B cell (primary cell): ENCODE results near the gene EPHA7. TPM values are rescaled to one million over a fixed set of nuclear protein-coding genes. Genes with fewer than 3 reads are reported as not detected.

Experiments used
- ATAC-seq: fragments of 200-7000 bp; cut with Tn5 transposase; one replicate; pipeline ENCODE4 v1.10.0; 2021; ENCODE audit warnings: low read depth, mild to moderate bottlenecking, moderate number of reproducible peaks, moderate library complexity
- CTCF ChIA-PET: fragments of 350-600 bp; sonication (Branson Sonifier 250); formaldehyde crosslinking; loops from one replicate; lab custom pipeline; 2021; ENCODE audit warnings: antibody characterized with exemption, inconsistent platforms; lab: Charles Lee
- POLR2A ChIA-PET: fragments of 350-600 bp; sonication (Branson Sonifier 250); formaldehyde crosslinking; loops from one replicate; lab custom pipeline; 2021; ENCODE audit warnings: antibody characterized with exemption; lab: Charles Lee
- DNase-seq: peaks from one replicate; pipeline ENCODE4 v3.0.0; 2013
- H2AFZ ChIP-seq: 2 replicates; pipeline ENCODE4 v1.6.1; 2012; ENCODE audit warnings: mild to moderate bottlenecking, low read depth, low read length; ENCODE audit not compliant: insufficient read depth, poor library complexity, severe bottlenecking
- H3K27ac ChIP-seq, 2 donors: 1 replicate in 1 of 2; 2 replicates in 1 of 2; pipeline ENCODE4 v1.5.1; 2012 to 2013; ENCODE audit warnings: low read length in 2 of 2, mild to moderate bottlenecking in 2 of 2, moderate library complexity in 1 of 2
- H3K27me3 ChIP-seq, 4 experiments: fragments of 200-600 bp in 1 of 4; sonication (generic) in 1 of 4; replicated peaks in 1 of 4; 1 replicate in 2 of 4; 2 replicates in 2 of 4; pipeline versions ENCODE4 v1.6.1 to v1.7.0; 2013 to 2016; ENCODE audit warnings: low read length in 3 of 4, mild to moderate bottlenecking in 2 of 4, mixed read lengths in 1 of 4, moderate library complexity in 1 of 4; ENCODE audit not compliant: insufficient read depth in 4 of 4, control insufficient read depth in 3 of 4; ENCODE audit errors: control extremely low read depth in 1 of 4
- H3K36me3 ChIP-seq, 2 experiments: replicated peaks in 1 of 2; 1 replicate in 1 of 2; 2 replicates in 1 of 2; pipeline versions ENCODE4 v1.6.1 to v1.7.1; 2013; ENCODE audit warnings: low read length in 1 of 2; ENCODE audit not compliant: insufficient read depth in 2 of 2, control insufficient read depth in 1 of 2; ENCODE audit errors: control extremely low read depth in 1 of 2, extremely low read depth in 1 of 2
- H3K4me1 ChIP-seq, 2 donors: fragments of 200-600 bp in 1 of 2; sonication (generic) in 1 of 2; 1 replicate in 1 of 2; 2 replicates in 1 of 2; pipeline versions ENCODE4 v1.5.1 to v1.6.1; 2013 to 2017; ENCODE audit warnings: low read length in 2 of 2; ENCODE audit not compliant: control insufficient read depth in 2 of 2, insufficient read depth in 2 of 2
- H3K4me2 ChIP-seq: replicated peaks from 2 replicates; pipeline ENCODE3; 2012; ENCODE audit warnings: mild to moderate bottlenecking, low read depth, low read length; ENCODE audit not compliant: poor library complexity, severe bottlenecking
- H3K4me3 ChIP-seq, 5 experiments: fragments of 200-600 bp in 1 of 5; sonication (generic) in 1 of 5; 1 replicate in 3 of 5; 2 replicates in 2 of 5; pipeline versions ENCODE4 v1.5.1 to v1.7.0; 2011 to 2016; ENCODE audit warnings: low read length in 4 of 5, mild to moderate bottlenecking in 4 of 5, low read depth in 2 of 5, control low read depth in 1 of 5, moderate library complexity in 1 of 5; ENCODE audit not compliant: insufficient read depth in 1 of 5; ENCODE audit errors: control extremely low read depth in 1 of 5, extremely low read depth in 1 of 5
- H3K79me2 ChIP-seq: fragments of 200-600 bp; sonication (generic); one replicate; pipeline ENCODE4 v1.6.0; 2016; ENCODE audit warnings: low read length; ENCODE audit not compliant: control insufficient read depth, insufficient read depth
- H3K9ac ChIP-seq: fragments of 200-600 bp; sonication (generic); 2 replicates; pipeline ENCODE4 v1.6.1; 2017; ENCODE audit warnings: mild to moderate bottlenecking, low read length, moderate library complexity
- H3K9me3 ChIP-seq, 3 donors: one replicate each; pipeline versions ENCODE4 v1.6.1 to v1.7.1; 2013; ENCODE audit warnings: low read length in 2 of 3; ENCODE audit not compliant: control insufficient read depth in 2 of 3, insufficient read depth in 1 of 3; ENCODE audit errors: control extremely low read depth in 1 of 3
- H4K20me1 ChIP-seq: 2 replicates; pipeline ENCODE4 v1.6.0; 2012; ENCODE audit warnings: mild to moderate bottlenecking, low read length; ENCODE audit not compliant: insufficient read depth, control insufficient read depth, poor library complexity, severe bottlenecking
- H3K27ac Mint-ChIP-seq: one replicate; pipeline ENCODE4 v1.8.0; 2021; ENCODE audit warnings: mixed read lengths
- H3K27me3 Mint-ChIP-seq: one replicate; pipeline ENCODE4 v1.8.0; 2021; ENCODE audit warnings: mixed read lengths
- H3K4me1 Mint-ChIP-seq: one replicate; pipeline ENCODE4 v1.8.0; 2021; ENCODE audit warnings: mixed read lengths
- H3K4me3 Mint-ChIP-seq: one replicate; pipeline ENCODE4 v1.8.0; 2021; ENCODE audit warnings: mixed read lengths
- H3K9me3 Mint-ChIP-seq: one replicate; pipeline ENCODE4 v1.8.0; 2022; ENCODE audit warnings: mixed read lengths; ENCODE audit not compliant: insufficient read depth
- CTCF ChIP-seq: fragments of 200-600 bp; IDR thresholded peaks from one replicate; pipeline ENCODE4 v1.8.0; 2022; ENCODE audit warnings: antibody characterized with exemption, mild to moderate bottlenecking
- EZH2 ChIP-seq: IDR thresholded peaks from 2 replicates; pipeline ENCODE4 v1.6.1; 2012; ENCODE audit warnings: borderline replicate concordance, low read depth, mild to moderate bottlenecking, moderate library complexity, low read length; ENCODE audit not compliant: insufficient read depth, poor library complexity, severe bottlenecking
- WGBS: methylation state at CpG from one replicate; pipeline ENCODE4 v1.1.5; 2013; ENCODE audit warnings: missing lambda C conversion rate; ENCODE audit not compliant: insufficient coverage; 5-methylcytosine and 5-hydroxymethylcytosine counted together
- intact Hi-C: fragments of 100-400 bp; cut with micrococcal nuclease; formaldehyde crosslinking; loops from one replicate; pipeline ENCODE4 v1.10.0; 2022
- polyA plus RNA-seq: library from polyadenylated mRNA; depleted of rRNA; stranded (reverse); fragments of >200 nt; gene quantifications from 2 replicates; pipeline ENCODE4 v1.2.3, GENCODE V29; 2012
- total RNA-seq, 2 donors: library from RNA; stranded (reverse); fragments of 120-200 nt in 1 of 2; gene quantifications; 1 replicate in 1 of 2; 2 replicates in 1 of 2; pipeline versions ENCODE4 v1.2.3 to v1.2.4, GENCODE V29; 2013 to 2022

EPHA7 gene
- total and polyA plus RNA-seq, 2 donors (not counting 1 experiment from before 2014, with no cell fraction given): not detected

- H3K4me1 Mint-ChIP-seq: no peaks in the 10 kb centered on the region
- ChIA-PET POLR2A (no interaction called here), CTCF (no interaction called here)
- Histone ChIP-seq H3K9me3 (no peaks in the 10 kb centered on the region), H3K9ac (no peak overlapping the region), H3K4me1 (no peaks in the 10 kb centered on the region), H3K36me3 (no peaks in the 10 kb centered on the region), H3K27me3 (no peaks in the 10 kb centered on the region), H3K4me3 (no peak overlapping the region), H4K20me1 (no peaks in the 10 kb centered on the region), H3K79me2 (no peaks in the 10 kb centered on the region), H2AFZ (no peak overlapping the region), H3K4me2 (no peak overlapping the region), H3K27ac (no peak overlapping the region)
- no peak for ATAC-seq
- WGBS: no CpG with 5 or more reads among the region's 1 CpG
- intact Hi-C loops: no loop called here
- H3K27ac Mint-ChIP-seq: no peak overlapping the region
- DNase-seq: no peak
- no peaks in the 10 kb centered on the region for H3K27me3 Mint-ChIP-seq
- no peak for TF ChIP-seq EZH2
- no peak for TF ChIP-seq CTCF
- H3K4me3 Mint-ChIP-seq: no peak overlapping the region
- no peaks in the 10 kb centered on the region for H3K9me3 Mint-ChIP-seq
Observed at GRCh38 chr6:93226822-93227221, 192.5 kb downstream of the EPHA7 start.

GRCh38 chr6:93222071-93222851 lies 197.1 kb downstream of the EPHA7 start:
- Histone ChIP-seq H3K4me2 (no peak overlapping the region), H4K20me1 (no peaks in the 10 kb centered on the region), H3K27me3 (no peaks in the 10 kb centered on the region), H3K4me3 (no peak overlapping the region), H3K27ac (no peak overlapping the region), H3K9ac (no peak overlapping the region), H3K36me3 (no peaks in the 10 kb centered on the region), H3K9me3 (no peaks in the 10 kb centered on the region), H3K79me2 (no peaks in the 10 kb centered on the region), H2AFZ (no peak overlapping the region), H3K4me1 (no peaks in the 10 kb centered on the region)
- TF ChIP-seq EZH2 (no peak), CTCF (no peak)
- DNase-seq (no peak), ATAC-seq (no peak)
- Mint-ChIP-seq H3K4me3 (no peak overlapping the region), H3K27ac (no peak overlapping the region), H3K4me1 (no peaks in the 10 kb centered on the region), H3K27me3 (no peaks in the 10 kb centered on the region), H3K9me3 (no peaks in the 10 kb centered on the region)
- WGBS: 100% methylated on average over 1 of the region's 4 CpGs
- ChIA-PET CTCF (no interaction called here), POLR2A (no interaction called here)
- intact Hi-C loops: no loop called here
